HCEC 1CT (cell line): ENCODE data around the gene KPNB1.
A peak's percentile ranks its signal among the peaks of the same experiment; 100 is the strongest.

Experiments
- DNase-seq: peaks from one replicate; pipeline ENCODE4 v3.0.0-alpha.2; 2017

Gene KPNB1

GRCh38 chr17:47638903-47639302 lies 10.8 kb upstream of the KPNB1 start:
- DNase-seq: no peak

DNA sequence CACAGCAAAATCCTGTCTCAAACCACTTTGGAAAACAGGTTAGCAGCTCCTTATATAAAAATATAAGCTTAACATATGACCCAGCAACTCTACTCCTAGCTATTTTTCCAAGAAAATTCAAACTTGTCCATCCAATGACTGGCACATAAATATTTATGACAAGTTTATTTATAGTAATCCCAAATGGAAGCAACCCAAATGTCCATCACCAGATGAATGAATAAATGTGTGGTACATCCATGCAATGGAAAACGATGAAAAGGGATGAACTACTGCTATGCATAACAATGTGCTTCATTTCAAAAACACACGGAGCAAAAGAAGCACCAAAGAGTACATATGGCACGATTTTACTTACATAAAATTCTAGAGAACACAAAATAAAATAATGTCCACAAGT lies 9.6 kb upstream of the KPNB1 start:
- no peak for DNase-seq

- DNase-seq: no peak
Observed at GRCh38 chr17:47641202-47641601, 8.5 kb upstream of the KPNB1 start.

DNA sequence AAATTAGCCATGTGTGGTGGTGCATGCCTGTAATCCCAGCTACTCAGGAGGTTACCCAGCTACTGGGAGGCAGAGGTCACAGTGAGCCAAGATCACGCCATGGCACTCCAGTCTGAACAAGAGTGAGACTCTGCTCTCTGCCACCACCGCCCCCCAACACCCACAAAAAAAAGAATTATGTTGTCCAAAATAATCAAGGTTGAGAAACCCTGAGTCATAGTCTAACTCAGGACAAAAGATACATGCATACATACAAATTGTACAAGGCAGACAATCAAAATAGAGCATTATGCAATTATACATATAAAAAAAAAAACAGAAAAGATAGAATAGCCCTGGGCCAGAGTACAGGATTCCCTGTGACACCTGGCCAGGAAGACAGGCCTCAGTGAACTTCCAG lies 6.6 kb upstream of the KPNB1 start:
- no peak for DNase-seq

DNA sequence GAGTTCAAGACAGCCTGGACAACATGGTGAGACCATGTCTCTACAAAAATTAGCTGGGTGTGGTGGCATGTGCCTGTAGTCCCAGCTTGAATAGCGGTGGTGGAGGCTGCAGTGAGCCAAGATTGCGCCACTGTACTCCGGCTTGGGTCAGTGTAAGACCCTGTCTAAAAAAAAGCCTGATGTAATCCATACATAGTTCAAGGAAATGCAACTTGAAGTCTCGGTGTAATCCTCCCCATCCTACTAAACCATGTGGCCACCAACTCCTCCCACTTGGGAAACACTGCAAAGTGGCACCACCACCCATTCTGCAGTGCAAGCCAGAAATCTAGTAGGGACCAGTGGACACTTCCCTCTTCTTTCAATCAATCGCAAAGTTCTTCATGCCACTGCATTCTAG lies 5.4 kb upstream of the KPNB1 start:
- DNase-seq: no peak

- DNase-seq: no peak
Observed at GRCh38 chr17:47649972-47650524, 329 bp downstream of the KPNB1 start.

DNA sequence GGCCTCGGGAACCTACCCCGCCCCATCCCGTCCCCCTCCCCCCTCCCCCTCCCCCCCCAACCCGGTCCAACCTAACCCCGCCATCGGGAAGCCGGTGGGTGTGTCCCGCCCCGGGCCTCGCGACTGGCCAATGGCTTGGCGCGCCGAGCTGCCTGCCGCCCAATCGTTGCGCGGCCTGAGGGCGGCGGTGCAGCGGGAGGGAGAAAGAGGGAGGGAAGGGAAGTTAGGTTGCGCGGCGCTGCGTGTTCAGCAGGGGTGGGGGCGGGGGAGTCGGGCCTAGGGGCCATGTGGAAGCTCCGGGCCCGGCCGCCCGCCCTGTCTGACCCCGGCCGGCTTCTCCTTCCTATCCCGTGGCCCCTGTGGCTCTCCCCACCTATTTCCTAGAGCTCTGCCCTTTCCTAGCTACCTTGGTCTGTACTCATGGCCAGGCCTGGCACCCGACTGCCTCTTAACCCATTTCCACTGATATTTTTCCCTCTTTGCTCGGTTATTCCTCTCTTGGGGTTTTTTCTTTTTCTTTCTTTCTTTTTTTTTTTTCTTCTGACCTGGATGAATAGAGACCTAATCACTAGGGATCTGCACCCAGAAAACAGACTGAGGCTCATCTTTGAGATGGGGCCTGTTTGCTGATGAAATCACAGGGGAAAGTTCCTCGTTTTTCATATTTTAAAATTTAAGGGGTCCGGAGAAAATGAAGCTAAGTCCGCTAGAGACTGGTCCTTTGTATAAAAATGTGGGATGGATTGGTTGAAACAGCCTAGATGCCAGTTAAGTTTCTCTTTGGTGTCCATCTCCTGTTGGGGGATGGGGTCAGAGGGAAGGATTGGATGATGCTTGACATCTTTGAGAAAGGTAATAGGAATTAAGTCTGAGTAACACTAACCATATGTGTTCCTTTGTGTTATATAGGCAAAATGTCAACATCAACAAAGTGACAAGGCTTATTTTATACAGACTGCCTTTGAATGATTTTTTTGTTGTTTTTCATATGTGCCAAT lies 1.1 kb downstream of the KPNB1 start:
- DNase-seq: peak; percentile 97

- no peak for DNase-seq
Observed at GRCh38 chr17:47651704-47652103, 2.0 kb downstream of the KPNB1 start.

DNA sequence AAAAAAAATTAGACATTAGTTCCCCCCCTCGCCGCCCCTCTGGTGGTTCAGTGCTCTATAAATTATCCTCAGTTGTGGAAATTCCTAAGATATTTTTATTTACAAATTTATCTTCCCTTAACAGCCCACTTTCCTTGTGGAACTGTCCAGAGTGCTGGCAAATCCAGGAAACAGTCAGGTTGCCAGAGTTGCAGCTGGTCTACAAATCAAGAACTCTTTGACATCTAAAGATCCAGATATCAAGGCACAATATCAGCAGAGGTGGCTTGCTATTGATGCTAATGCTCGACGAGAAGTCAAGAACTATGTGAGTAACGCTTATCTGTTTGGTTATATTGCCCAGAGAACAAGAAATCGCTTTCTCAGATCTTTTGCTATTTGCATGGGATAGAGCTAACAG lies 2.9 kb downstream of the KPNB1 start:
- DNase-seq: no peak

- no peak for DNase-seq
Observed at GRCh38 chr17:47653442-47653841, 3.7 kb downstream of the KPNB1 start.

- DNase-seq: no peak
Observed at GRCh38 chr17:47654991-47655390, 5.3 kb downstream of the KPNB1 start.

DNA sequence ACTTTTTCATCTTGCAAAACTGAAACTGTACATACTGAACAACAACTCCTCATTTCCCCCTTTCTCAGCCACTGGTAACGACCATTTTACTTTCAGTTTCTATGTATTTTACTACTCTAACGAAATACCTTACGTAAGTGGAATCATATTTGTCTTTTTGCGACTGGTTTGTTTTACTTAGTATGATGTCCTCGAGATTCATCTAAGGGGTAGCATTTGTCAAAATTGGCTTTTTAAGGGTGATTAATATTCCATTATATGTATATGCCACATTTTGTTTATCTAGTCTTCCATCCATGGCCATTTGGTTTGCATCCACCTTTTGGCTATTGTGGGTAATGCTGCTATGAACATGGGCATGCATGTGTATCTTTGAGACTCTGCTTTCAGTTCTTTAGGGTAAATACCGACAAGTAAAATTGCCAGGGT lies 10.4 kb downstream of the KPNB1 start:
- DNase-seq: no peak

DNA sequence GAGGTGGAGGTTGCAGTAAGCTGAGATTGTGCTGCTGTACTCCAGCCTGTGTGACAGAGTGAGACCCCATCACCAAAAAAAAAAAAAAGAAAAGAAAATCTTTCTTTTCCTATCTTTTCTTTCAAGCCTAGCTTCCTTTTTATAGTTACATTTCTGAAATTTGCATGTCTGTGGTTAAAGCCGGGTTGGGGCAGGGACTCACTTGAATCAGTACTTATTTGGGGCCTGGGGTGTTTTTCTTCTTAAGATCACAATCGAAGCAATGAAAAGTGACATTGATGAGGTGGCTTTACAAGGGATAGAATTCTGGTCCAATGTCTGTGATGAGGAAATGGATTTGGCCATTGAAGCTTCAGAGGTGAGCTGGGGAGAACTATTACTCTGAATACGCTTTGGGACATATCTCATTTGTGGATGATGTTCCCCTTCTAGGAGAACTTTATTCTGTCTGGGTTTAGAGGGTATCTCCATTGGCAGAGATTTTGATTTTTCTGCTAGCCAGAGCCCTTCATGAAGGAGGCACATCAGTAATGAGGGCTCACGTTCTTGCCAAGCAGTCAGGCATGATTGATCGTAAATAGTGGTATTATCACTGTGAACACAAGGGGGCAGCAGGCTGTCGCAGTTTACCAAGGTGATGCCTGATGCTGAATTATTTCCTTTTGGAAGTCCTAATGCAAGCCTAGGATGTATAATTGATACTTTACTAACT lies 14.3 kb downstream of the KPNB1 start:
- DNase-seq: peak; percentile 59

DNA sequence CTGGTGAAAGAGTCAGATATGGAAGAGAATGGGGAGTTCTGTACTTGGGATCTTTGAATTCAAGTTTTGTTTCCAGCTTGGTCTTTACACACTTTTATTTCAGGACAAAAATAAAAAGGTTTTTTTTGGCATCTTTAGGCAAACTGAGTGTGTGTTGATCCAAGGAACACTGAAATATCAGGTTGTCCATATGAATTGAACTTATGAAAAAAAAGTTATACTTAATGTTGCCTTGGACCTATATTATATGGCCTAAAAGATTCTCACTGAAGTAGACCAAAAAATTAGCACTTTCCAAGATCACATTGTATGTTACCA lies 14.9 kb downstream of the KPNB1 start:
- DNase-seq: no peak

GRCh38 chr17:47665655-47666054 lies 15.9 kb downstream of the KPNB1 start:
- DNase-seq: peak; percentile 49

DNA sequence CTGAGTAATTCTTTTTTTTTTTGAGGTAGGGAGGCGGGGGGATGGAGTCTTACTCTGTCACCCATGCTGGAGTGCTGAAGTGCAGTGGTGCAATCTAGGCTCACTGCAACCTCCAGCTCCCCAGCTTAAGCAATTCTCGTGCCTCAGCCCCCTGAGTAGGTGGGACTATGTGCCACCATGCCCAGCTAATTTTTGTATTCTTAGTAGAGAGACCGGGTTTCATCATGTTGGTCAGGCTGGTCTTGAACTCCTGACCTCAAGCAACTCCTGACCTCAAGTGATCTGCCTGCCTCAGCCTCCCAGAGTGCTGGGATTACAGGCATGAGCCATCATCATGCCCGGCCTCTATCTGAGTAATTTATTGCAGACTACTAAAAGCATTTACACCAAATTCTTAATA lies 19.4 kb downstream of the KPNB1 start:
- DNase-seq: no peak

- no peak for DNase-seq
Observed at GRCh38 chr17:47670064-47670463, 20.3 kb downstream of the KPNB1 start.

DNA sequence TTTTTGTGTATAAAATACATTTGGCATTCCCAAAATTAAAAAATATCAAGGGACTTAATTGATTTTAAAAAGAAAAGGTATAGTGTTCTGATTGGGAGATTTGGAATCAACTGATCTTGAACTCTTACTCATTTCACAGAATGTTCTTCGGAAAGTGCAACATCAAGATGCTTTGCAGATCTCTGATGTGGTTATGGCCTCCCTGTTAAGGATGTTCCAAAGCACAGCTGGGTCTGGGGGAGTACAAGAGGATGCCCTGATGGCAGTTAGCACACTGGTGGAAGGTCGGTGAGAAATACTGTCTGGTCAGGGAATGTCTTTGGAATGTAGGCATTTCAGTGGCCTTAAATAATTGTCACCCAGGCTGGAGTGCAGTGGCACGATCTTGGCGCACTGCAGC lies 24.8 kb downstream of the KPNB1 start:
- no peak for DNase-seq

DNA sequence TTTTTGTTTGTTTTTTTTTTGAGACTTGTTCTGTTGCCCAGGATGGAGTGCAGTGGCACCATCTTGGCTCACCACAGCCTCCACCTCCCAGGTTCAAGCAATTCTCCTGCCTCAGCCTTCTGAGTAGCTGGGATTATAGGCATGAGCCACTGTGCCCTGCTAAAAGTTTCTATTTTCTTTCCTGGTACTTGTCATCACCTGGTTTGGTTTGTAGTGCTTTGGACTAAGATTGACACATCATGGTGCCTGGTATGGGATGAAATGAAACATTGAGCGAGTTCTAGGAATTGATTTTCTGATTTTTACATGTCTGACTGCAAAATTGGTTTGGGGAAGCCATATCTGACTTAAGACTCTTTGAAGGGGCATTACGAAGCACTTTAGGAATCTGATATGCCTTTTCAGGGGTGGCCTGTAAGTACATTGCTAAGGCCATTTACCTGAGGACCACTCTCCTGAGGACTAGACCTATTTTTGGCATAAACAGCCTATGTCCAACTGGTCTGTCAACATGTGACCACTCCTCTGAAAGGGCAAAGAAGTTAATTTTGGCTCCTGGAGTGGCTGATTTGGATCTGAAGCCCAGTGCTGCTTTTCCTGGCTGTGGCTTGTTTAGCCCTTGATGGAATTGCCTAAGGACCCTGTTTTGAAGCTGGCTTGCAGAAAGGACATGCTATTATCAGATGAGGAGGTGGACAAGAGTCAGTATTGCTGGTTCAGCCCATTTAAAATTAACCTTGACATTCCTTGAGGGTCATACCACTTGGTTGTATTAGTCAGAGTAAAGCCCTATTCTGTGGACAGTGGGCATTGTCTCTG lies 25.9 kb downstream of the KPNB1 start:
- DNase-seq: no peak

GRCh38 chr17:47676199-47676472 lies 26.4 kb downstream of the KPNB1 start:
- DNase-seq: no peak

- no peak for DNase-seq
Observed at GRCh38 chr17:47676510-47677165, 26.9 kb downstream of the KPNB1 start.

- DNase-seq: no peak
Observed at GRCh38 chr17:47678196-47678595, 28.5 kb downstream of the KPNB1 start.

GRCh38 chr17:47682138-47682537 lies 32.4 kb downstream of the KPNB1 start:
- no peak for DNase-seq
